CD4-positive, alpha-beta T cell treated with Interleukin-17A for 1 hour (primary cell): Measurements from ENCODE around the gene ETV7.

Source experiments
- DNase-seq: peaks from one replicate; pipeline ENCODE4 v3.0.0-alpha.2; 2020

The ETV7 gene

DNA sequence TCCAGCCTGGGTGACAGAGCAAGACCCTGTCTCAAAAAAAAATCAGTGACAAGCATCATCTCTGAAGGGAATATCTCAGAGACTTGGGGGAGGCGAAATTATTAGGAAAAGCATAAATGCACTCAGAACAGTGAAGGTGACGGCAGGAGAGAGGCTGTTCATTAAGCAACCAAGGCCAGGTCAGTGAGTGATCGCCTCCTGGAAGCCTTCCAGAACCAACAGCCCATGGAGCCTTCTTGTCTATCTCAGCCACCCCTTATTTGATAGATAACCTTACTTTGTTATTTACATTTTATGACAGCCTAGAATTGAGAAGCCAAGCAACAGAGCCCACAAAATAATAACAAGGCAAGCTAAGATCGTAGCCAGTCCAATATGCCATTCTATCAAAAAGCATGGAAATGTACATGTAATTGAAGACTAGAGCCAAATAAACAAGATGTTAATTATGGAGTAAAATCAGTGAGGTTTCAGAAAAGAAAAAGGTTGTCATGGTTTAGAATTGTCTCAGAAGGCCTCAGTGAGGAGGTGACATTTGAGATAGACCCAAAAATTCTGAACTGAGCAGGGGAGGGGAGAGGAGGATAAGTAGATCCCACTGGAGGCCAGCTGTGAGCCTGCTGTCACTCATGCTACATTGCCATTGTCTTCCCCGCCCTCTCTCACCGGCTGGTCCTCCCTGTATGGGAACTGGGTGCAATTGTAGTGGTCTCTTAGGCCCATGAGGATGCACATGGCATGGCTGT is 68.6 kb downstream of the ETV7 start:
- DNase-seq = no peak

DNA sequence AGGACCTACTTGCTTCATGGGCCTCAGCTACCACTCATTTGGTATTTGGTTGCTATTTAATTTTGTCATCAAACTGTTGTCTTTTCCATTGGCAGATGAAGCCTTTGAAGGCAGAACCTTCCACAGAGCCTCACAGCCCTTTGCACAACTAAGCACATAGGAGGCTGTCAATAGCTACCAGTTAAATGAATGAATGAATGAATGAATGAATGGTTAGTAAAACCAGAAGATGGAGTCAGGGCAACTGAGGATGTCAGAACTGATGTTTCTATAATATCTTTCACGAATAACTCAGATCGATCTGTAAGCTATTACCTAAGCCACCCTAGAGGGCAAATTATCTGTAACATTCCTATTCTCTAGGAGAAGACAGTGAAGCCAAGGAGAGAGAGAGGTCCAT is 69.8 kb downstream of the ETV7 start:
- DNase-seq = no peak
